ENCODE results near the gene ATG10. TPM values are rescaled to one million over a fixed set of nuclear protein-coding genes. Genes with fewer than 3 reads are reported as not detected.
"Not testable (repeated sequence)": the region's sequence is repeated elsewhere in the genome, so short reads cannot be mapped to it uniquely, and the experiment has no call there.

Gene ATG10
- total RNA-seq, 8 experiments from 2014 or later, result 4.5 to 15.9 (median 7.8) TPM

- ATAC-seq (replicated peaks in 6 of 8), result no peak
- Histone ChIP-seq H3K27ac (no peak overlapping the region), H3K4me3 (no peak overlapping the region), H3K4me1 (replicated peaks in 1 of 2) (no peaks in the 10 kb centered on the region)
- 89 to 100% (median 96%) methylated on average over 1 to 9 of the region's 9 CpGs; no CpG with 5 or more reads in 2 of the 10 experiments for WGBS, 10 experiments
- in situ Hi-C loops (cut with MboI; ENCODE audit: low pct_unique_long_range_greater_than_20kb in 2 of 9, low sequenced_read_pairs in 9 of 9, unreplicated experiment in 9 of 9), result no loop called here
Observed at GRCh38 chr5:81986126-81986525, 14.3 kb downstream of the ATG10 start.

GRCh38 chr5:81989204-81989603, 17.4 kb downstream of the ATG10 start:
- Histone ChIP-seq H3K4me1 (replicated peaks in 1 of 2) (no peaks in the 10 kb centered on the region), H3K27ac (no peak overlapping the region), H3K4me3 (no peak overlapping the region)
- 50 to 100% (median 88%) methylated on average over 1 to 5 of the region's 5 CpGs; no CpG with 5 or more reads in 2 of the 10 experiments for WGBS, 10 experiments
- in situ Hi-C loops (cut with MboI; ENCODE audit: low pct_unique_long_range_greater_than_20kb in 2 of 9, low sequenced_read_pairs in 9 of 9, unreplicated experiment in 9 of 9), result no loop called here
- ATAC-seq (replicated peaks in 6 of 8), result no peak

- Histone ChIP-seq H3K27ac (no peak overlapping the region), H3K4me1 (replicated peaks in 1 of 2) (no peaks in the 10 kb centered on the region), H3K4me3 (no peak overlapping the region)
- in situ Hi-C loops (cut with MboI; ENCODE audit: low pct_unique_long_range_greater_than_20kb in 2 of 9, low sequenced_read_pairs in 9 of 9, unreplicated experiment in 9 of 9), result no loop called here
- 17 to 88% (median 80%) methylated on average over 1 of the region's 1 CpG; no CpG with 5 or more reads in 3 of the 10 experiments for WGBS, 10 experiments
- no peak for ATAC-seq (replicated peaks in 6 of 8)
Observed at GRCh38 chr5:81994679-81995078, 22.9 kb downstream of the ATG10 start.

GRCh38 chr5:81995407-81995806, 23.6 kb downstream of the ATG10 start:
- Histone ChIP-seq H3K4me3 (no peak overlapping the region), H3K4me1 (replicated peaks in 1 of 2) (no peaks in the 10 kb centered on the region), H3K27ac (no peak overlapping the region)
- no peak for ATAC-seq (replicated peaks in 6 of 8)
- 80 to 100% (median 87%) methylated on average over 1 to 2 of the region's 2 CpGs; no CpG with 5 or more reads in 2 of the 10 experiments for WGBS, 10 experiments
- in situ Hi-C loops (cut with MboI; ENCODE audit: low pct_unique_long_range_greater_than_20kb in 2 of 9, low sequenced_read_pairs in 9 of 9, unreplicated experiment in 9 of 9), result no loop called here

- WGBS, 10 experiments, result 38 to 96% (median 89%) methylated on average over 2 to 6 of the region's 6 CpGs
- no peak overlapping the region for H3K27ac ChIP-seq
- in situ Hi-C loops (cut with MboI; ENCODE audit: low pct_unique_long_range_greater_than_20kb in 2 of 9, low sequenced_read_pairs in 9 of 9, unreplicated experiment in 9 of 9), result no loop called here
- H3K4me1 ChIP-seq (replicated peaks in 1 of 2), result no peaks in the 10 kb centered on the region
- ATAC-seq (replicated peaks in 6 of 8), result no peak
- H3K4me3 ChIP-seq, result no peak overlapping the region
Observed at GRCh38 chr5:82004511-82004910, 32.7 kb downstream of the ATG10 start.

- 94 to 100% (median 100%) methylated on average over 1 to 11 of the region's 12 CpGs; no CpG with 5 or more reads in 5 of the 10 experiments for WGBS, 10 experiments
- in situ Hi-C loops (cut with MboI; ENCODE audit: low pct_unique_long_range_greater_than_20kb in 2 of 9, low sequenced_read_pairs in 9 of 9, unreplicated experiment in 9 of 9); H3K4me1 ChIP-seq (replicated peaks in 1 of 2); H3K27ac ChIP-seq; ATAC-seq (replicated peaks in 6 of 8); H3K4me3 ChIP-seq: not testable (repeated sequence)
Observed at GRCh38 chr5:82009869-82010268, 38.0 kb downstream of the ATG10 start.

GRCh38 chr5:82010696-82011095, 38.9 kb downstream of the ATG10 start:
- no peaks in the 10 kb centered on the region for H3K4me1 ChIP-seq (replicated peaks in 1 of 2)
- no peak overlapping the region for H3K27ac ChIP-seq
- in situ Hi-C loops (cut with MboI; ENCODE audit: low pct_unique_long_range_greater_than_20kb in 2 of 9, low sequenced_read_pairs in 9 of 9, unreplicated experiment in 9 of 9), result no loop called here
- 78 to 100% (median 100%) methylated on average over 1 to 2 of the region's 2 CpGs for WGBS, 10 experiments
- H3K4me3 ChIP-seq, result no peak overlapping the region
- no peak for ATAC-seq (replicated peaks in 6 of 8)

GRCh38 chr5:82011761-82012160, 39.9 kb downstream of the ATG10 start:
- ATAC-seq (replicated peaks in 6 of 8), result no peak
- in situ Hi-C loops (cut with MboI; ENCODE audit: low pct_unique_long_range_greater_than_20kb in 2 of 9, low sequenced_read_pairs in 9 of 9, unreplicated experiment in 9 of 9), result no loop called here
- H3K4me3 ChIP-seq, result no peak overlapping the region
- 100% methylated on average over 1 of the region's 1 CpG; no CpG with 5 or more reads in 8 of the 10 experiments for WGBS, 10 experiments
- H3K4me1 ChIP-seq (replicated peaks in 1 of 2), result no peaks in the 10 kb centered on the region
- H3K27ac ChIP-seq, result no peak overlapping the region

- 80 to 100% (median 100%) methylated on average over 1 to 3 of the region's 4 CpGs; no CpG with 5 or more reads in 6 of the 10 experiments for WGBS, 10 experiments
- in situ Hi-C loops (cut with MboI; ENCODE audit: low pct_unique_long_range_greater_than_20kb in 2 of 9, low sequenced_read_pairs in 9 of 9, unreplicated experiment in 9 of 9); H3K27ac ChIP-seq; H3K4me3 ChIP-seq; ATAC-seq (replicated peaks in 6 of 8): not testable (repeated sequence)
- H3K4me1 ChIP-seq (replicated peaks in 1 of 2), result peaks cover 13 to 18% of the 10 kb centered on the region in 2 donors
Observed at GRCh38 chr5:82014644-82015043, 42.8 kb downstream of the ATG10 start.

- peak; percentile 73 to 100 (median 100) for ATAC-seq (replicated peaks in 6 of 8)
- H3K4me3 ChIP-seq, result no peak overlapping the region
- in situ Hi-C loops (cut with MboI; ENCODE audit: low pct_unique_long_range_greater_than_20kb in 2 of 9, low sequenced_read_pairs in 9 of 9, unreplicated experiment in 9 of 9), result no loop called here
- WGBS, 10 experiments, result 10 to 88% (median 81%) methylated on average over 1 of the region's 1 CpG; no CpG with 5 or more reads in 2 of the 10 experiments
- H3K27ac ChIP-seq, result no peak overlapping the region
- H3K4me1 ChIP-seq (replicated peaks in 1 of 2), result peaks cover 17 to 18% of the 10 kb centered on the region in 2 donors
Observed at GRCh38 chr5:82018462-82018861, 46.6 kb downstream of the ATG10 start.

- ATAC-seq (replicated peaks in 6 of 8), result peak in 2 of 8 experiments; percentile 17 to 32
- 40 to 100% (median 70%) methylated on average over 1 to 3 of the region's 5 CpGs; no CpG with 5 or more reads in 2 of the 10 experiments for WGBS, 10 experiments
- in situ Hi-C loops (cut with MboI; ENCODE audit: low pct_unique_long_range_greater_than_20kb in 2 of 9, low sequenced_read_pairs in 9 of 9, unreplicated experiment in 9 of 9), result no loop called here
- Histone ChIP-seq H3K4me1 (replicated peaks in 1 of 2) (peaks cover 24 to 26% of the 10 kb centered on the region in 2 donors), H3K4me3 (no peak overlapping the region), H3K27ac (no peak overlapping the region)
Observed at GRCh38 chr5:82019342-82020138, 47.7 kb downstream of the ATG10 start.

GRCh38 chr5:82022499-82022898, 50.7 kb downstream of the ATG10 start:
- Histone ChIP-seq H3K4me1 (replicated peaks in 1 of 2) (peaks cover 24 to 36% of the 10 kb centered on the region in 2 donors), H3K27ac (no peak overlapping the region), H3K4me3 (no peak overlapping the region)
- WGBS, 10 experiments, result 17 to 100% (median 100%) methylated on average over 1 of the region's 1 CpG; no CpG with 5 or more reads in 6 of the 10 experiments
- in situ Hi-C loops (cut with MboI; ENCODE audit: low pct_unique_long_range_greater_than_20kb in 2 of 9, low sequenced_read_pairs in 9 of 9, unreplicated experiment in 9 of 9), result no loop called here
- no peak for ATAC-seq (replicated peaks in 6 of 8)

GRCh38 chr5:82023644-82024043, 51.8 kb downstream of the ATG10 start:
- WGBS, 10 experiments, result 0 to 60% (median 32%) methylated on average over 1 to 3 of the region's 3 CpGs

More at GRCh38 chr5:82023644-82024043, 51.8 kb downstream of the ATG10 start:
- in situ Hi-C loops (cut with MboI; ENCODE audit: low pct_unique_long_range_greater_than_20kb in 2 of 9, low sequenced_read_pairs in 9 of 9, unreplicated experiment in 9 of 9), result no loop called here
- peaks cover 17 to 28% of the 10 kb centered on the region in 2 donors for H3K4me1 ChIP-seq (replicated peaks in 1 of 2)
- peak in 7 of 8 experiments; percentile 14 to 97 (median 59) for ATAC-seq (replicated peaks in 6 of 8)
- H3K4me3 ChIP-seq, result no peak overlapping the region
- H3K27ac ChIP-seq, result no peak overlapping the region

Data from motor neuron (in vitro differentiated cells).